Right lobe of liver (tissue), 4 donors: ENCODE results near the gene TAOK1.

Experiments
- POLR2A ChIP-seq: fragments of 450-650 bp; IDR thresholded peaks from one replicate; pipeline ENCODE4 v1.6.1; 2017; ENCODE audit warnings: antibody characterized with exemption, mild to moderate bottlenecking
- TF ChIP-seq, protein P1 (sequence below), 4 donors: fragments of 200-600 bp in 3 of 4; fragments of 450-650 bp in 1 of 4; IDR thresholded peaks; one replicate each; pipeline versions ENCODE4 v1.5.1 to v1.8.0; 2016 to 2022; ENCODE audit warnings: antibody characterized with exemption in 4 of 4, mild to moderate bottlenecking in 2 of 4
- donor health status: DM: no; HTN: no; CAD: no.
- donor health status: DM: no; HTN: no; CAD: no.
- donor health status: DM: no; HTN: yes; CAD: no.

DNA sequence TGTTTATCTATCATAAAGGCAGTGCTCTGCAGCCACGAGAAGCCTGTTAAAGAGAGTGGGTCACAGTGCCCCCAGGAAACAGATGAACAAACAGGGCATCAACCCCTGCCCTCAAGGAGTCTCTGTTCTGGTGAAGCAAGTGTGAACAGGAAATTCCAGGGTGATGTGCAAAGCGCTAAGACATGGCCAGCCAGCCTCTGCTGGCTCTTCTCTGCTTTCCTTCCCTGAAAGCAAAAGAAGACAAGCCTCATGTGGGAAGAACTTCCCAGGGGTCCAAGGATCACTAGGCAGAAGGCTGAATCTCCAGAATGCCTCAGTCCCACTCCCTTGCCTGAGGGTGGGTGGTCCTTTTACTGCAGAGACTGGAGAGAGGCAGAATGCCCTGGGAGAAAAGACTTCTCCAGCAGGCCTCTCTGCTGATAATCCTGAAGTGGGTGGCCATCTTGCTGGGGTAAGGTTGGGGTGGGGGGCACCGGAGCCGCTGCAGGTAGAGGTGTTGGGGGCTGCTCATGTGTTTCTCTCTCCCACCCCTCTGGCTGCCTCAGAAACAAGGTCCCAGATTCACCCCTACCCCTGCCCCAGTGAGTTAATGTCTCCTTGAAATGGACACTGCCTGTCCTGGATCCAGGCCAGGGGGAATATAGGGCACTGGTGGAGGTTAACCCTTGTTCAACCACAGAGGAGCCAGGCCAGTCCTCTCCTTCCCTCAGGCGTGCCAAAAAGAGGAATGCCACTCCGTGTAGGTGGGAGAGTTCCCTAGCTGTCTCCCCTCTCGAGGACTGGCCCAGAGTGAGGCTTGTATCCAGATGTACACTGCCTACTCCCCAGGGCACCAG lies 205.2 kb downstream of the TAOK1 start:
- TF ChIP-seq POLR2A = no peak
- TF ChIP-seq, protein P1, sequence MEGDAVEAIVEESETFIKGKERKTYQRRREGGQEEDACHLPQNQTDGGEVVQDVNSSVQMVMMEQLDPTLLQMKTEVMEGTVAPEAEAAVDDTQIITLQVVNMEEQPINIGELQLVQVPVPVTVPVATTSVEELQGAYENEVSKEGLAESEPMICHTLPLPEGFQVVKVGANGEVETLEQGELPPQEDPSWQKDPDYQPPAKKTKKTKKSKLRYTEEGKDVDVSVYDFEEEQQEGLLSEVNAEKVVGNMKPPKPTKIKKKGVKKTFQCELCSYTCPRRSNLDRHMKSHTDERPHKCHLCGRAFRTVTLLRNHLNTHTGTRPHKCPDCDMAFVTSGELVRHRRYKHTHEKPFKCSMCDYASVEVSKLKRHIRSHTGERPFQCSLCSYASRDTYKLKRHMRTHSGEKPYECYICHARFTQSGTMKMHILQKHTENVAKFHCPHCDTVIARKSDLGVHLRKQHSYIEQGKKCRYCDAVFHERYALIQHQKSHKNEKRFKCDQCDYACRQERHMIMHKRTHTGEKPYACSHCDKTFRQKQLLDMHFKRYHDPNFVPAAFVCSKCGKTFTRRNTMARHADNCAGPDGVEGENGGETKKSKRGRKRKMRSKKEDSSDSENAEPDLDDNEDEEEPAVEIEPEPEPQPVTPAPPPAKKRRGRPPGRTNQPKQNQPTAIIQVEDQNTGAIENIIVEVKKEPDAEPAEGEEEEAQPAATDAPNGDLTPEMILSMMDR (IDR thresholded peaks at IDR 0.05) = no peak
